Measurements from ENCODE around the gene MOCS3. TPM values are rescaled to one million over a fixed set of nuclear protein-coding genes. Genes with fewer than 3 reads are reported as not detected.

MOCS3 gene
- total and polyA plus RNA-seq, 2 donors (not counting 1 experiment from before 2014, with no cell fraction given): 0.91 to 7.6 TPM

- peak; percentile 85 for ATAC-seq (ENCODE audit: low read depth)
- H3K36me3 ChIP-seq (replicated peaks in 1 of 2; ENCODE audit: control extremely low read depth in 1 of 2, control insufficient read depth in 1 of 2, extremely low read depth in 1 of 2, insufficient read depth in 2 of 2, low read length in 1 of 2): peaks cover 3 to 24% of the 10 kb centered on the region in 2 experiments
- no peaks in the 10 kb centered on the region for H3K27me3 ChIP-seq (replicated peaks in 1 of 4; ENCODE audit: control extremely low read depth in 1 of 4, control insufficient read depth in 3 of 4, insufficient read depth in 4 of 4, low read length in 3 of 4)
- H2AFZ ChIP-seq (ENCODE audit: insufficient read depth, low read depth, low read length, poor library complexity, severe bottlenecking): peak within 1 kb of the TSS; percentile 95
- H3K9me3 Mint-ChIP-seq (ENCODE audit: insufficient read depth): no peaks in the 10 kb centered on the region
- peak within 1 kb of the TSS; percentile 81 to 99 for H3K27ac ChIP-seq (ENCODE audit: low read length in 2 of 2)
- H3K9me3 ChIP-seq (ENCODE audit: control extremely low read depth in 1 of 3, control insufficient read depth in 2 of 3, insufficient read depth in 1 of 3, low read length in 2 of 3): no peaks in the 10 kb centered on the region
- peak within 1 kb of the TSS; percentile 91 for H3K9ac ChIP-seq (ENCODE audit: low read length)
- H3K4me2 ChIP-seq (replicated peaks; ENCODE audit: low read depth, low read length, poor library complexity, severe bottlenecking): peak within 1 kb of the TSS; percentile 84
- H3K79me2 ChIP-seq (ENCODE audit: control insufficient read depth, insufficient read depth, low read length): peaks cover 80% of the 10 kb centered on the region
- H3K4me1 ChIP-seq (ENCODE audit: control insufficient read depth in 2 of 2, insufficient read depth in 2 of 2, low read length in 2 of 2): peaks cover 24 to 26% of the 10 kb centered on the region in 2 donors
- peak within 1 kb of the TSS; percentile 78 to 99 (median 86) for H3K4me3 ChIP-seq (ENCODE audit: control extremely low read depth in 1 of 5, extremely low read depth in 1 of 5, insufficient read depth in 1 of 5, low read depth in 2 of 5, low read length in 4 of 5)
- WGBS (ENCODE audit: insufficient coverage): under 1% methylated on average over 40 of the region's 52 CpGs
- H4K20me1 ChIP-seq (ENCODE audit: control insufficient read depth, insufficient read depth, low read length, poor library complexity, severe bottlenecking): peaks cover 18% of the 10 kb centered on the region
- peak within 1 kb of the TSS; percentile 98 for H3K4me3 Mint-ChIP-seq
- H3K4me1 Mint-ChIP-seq: peaks cover 40% of the 10 kb centered on the region
- ChIA-PET CTCF (interaction anchor here (0.6 to 3.0 kb wide), 12 partner anchors 23 to 428 kb away, joined by 3 to 36 read pairs (median 4); partner anchors contain the start of genes ADNP and BCAS4), POLR2A (interaction anchor here (0.6 to 2.1 kb wide), 8 partner anchors 27 to 1234 kb away, joined by 3 to 30 read pairs (median 7); partner anchors contain the start of genes ADNP, BCAS4 and ZFP64)
- no peaks in the 10 kb centered on the region for H3K27me3 Mint-ChIP-seq
- DNase-seq: no peak
- H3K27ac Mint-ChIP-seq: peak within 1 kb of the TSS; percentile 99
- intact Hi-C loops (cut with micrococcal nuclease): loop anchor here (1.0 kb wide), 4 partner anchors 27 to 227 kb away; partner anchors contain the start of genes ADNP and PARD6B
- TF ChIP-seq EZH2 (IDR thresholded peaks at IDR 0.05; ENCODE audit: borderline replicate concordance, insufficient read depth, low read depth, low read length, poor library complexity, severe bottlenecking) (no peak), CTCF (IDR thresholded peaks at IDR 0.05) (no peak)
These were observed 612 bp upstream of the MOCS3 start, which contains the start of gene DPM1 for GRCh38 chr20:50957798-50958614. TSS of gene DPM1 (minus strand) at chr20:50958532. CDS start at chr20:50958523, 9 bp downstream.

All from B cell (primary cell).